Measurements from ENCODE around the gene FMO5. TPM values are rescaled to one million over a fixed set of nuclear protein-coding genes. Genes with fewer than 3 reads are reported as not detected.

Gene FMO5
- total and polyA plus RNA-seq, 2 of the 13 experiments (the other 11 are each of a cell fraction or from before 2014, with no cell fraction given) = 48.2 to 149 TPM

GRCh38 chr1:147245586-147246021 lies 20.5 kb upstream of the FMO5 start (continued):
- TF ChIP-seq HNF1A (IDR thresholded peaks at IDR 0.05; ENCODE audit: low read depth) (no peak), HNF1A (CRISPR knock-in tag; IDR thresholded peaks at IDR 0.05; ENCODE audit: borderline replicate concordance) (no peak), SNAI1 (CRISPR knock-in tag; IDR thresholded peaks at IDR 0.05; ENCODE audit: borderline replicate concordance) (no peak), ZMAT3 (CRISPR knock-in tag; conservative IDR thresholded peaks at IDR 0.05) (no peak), DZIP1 (CRISPR knock-in tag; IDR thresholded peaks at IDR 0.05) (no peak), NCOA2 (CRISPR knock-in tag; IDR thresholded peaks at IDR 0.05) (no peak)
- TF ChIP-seq, protein P1, sequence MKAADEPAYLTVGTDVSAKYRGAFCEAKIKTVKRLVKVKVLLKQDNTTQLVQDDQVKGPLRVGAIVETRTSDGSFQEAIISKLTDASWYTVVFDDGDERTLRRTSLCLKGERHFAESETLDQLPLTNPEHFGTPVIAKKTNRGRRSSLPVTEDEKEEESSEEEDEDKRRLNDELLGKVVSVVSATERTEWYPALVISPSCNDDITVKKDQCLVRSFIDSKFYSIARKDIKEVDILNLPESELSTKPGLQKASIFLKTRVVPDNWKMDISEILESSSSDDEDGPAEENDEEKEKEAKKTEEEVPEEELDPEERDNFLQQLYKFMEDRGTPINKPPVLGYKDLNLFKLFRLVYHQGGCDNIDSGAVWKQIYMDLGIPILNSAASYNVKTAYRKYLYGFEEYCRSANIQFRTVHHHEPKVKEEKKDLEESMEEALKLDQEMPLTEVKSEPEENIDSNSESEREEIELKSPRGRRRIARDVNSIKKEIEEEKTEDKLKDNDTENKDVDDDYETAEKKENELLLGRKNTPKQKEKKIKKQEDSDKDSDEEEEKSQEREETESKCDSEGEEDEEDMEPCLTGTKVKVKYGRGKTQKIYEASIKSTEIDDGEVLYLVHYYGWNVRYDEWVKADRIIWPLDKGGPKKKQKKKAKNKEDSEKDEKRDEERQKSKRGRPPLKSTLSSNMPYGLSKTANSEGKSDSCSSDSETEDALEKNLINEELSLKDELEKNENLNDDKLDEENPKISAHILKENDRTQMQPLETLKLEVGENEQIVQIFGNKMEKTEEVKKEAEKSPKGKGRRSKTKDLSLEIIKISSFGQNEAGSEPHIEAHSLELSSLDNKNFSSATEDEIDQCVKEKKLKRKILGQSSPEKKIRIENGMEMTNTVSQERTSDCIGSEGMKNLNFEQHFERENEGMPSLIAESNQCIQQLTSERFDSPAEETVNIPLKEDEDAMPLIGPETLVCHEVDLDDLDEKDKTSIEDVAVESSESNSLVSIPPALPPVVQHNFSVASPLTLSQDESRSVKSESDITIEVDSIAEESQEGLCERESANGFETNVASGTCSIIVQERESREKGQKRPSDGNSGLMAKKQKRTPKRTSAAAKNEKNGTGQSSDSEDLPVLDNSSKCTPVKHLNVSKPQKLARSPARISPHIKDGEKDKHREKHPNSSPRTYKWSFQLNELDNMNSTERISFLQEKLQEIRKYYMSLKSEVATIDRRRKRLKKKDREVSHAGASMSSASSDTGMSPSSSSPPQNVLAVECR (CRISPR knock-in tag; IDR thresholded peaks at IDR 0.05; ENCODE audit: borderline replicate concordance) = no peak
- TF ChIP-seq, protein P2, sequence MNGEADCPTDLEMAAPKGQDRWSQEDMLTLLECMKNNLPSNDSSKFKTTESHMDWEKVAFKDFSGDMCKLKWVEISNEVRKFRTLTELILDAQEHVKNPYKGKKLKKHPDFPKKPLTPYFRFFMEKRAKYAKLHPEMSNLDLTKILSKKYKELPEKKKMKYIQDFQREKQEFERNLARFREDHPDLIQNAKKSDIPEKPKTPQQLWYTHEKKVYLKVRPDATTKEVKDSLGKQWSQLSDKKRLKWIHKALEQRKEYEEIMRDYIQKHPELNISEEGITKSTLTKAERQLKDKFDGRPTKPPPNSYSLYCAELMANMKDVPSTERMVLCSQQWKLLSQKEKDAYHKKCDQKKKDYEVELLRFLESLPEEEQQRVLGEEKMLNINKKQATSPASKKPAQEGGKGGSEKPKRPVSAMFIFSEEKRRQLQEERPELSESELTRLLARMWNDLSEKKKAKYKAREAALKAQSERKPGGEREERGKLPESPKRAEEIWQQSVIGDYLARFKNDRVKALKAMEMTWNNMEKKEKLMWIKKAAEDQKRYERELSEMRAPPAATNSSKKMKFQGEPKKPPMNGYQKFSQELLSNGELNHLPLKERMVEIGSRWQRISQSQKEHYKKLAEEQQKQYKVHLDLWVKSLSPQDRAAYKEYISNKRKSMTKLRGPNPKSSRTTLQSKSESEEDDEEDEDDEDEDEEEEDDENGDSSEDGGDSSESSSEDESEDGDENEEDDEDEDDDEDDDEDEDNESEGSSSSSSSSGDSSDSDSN (CRISPR knock-in tag; IDR thresholded peaks at IDR 0.05) = no peak

All from HepG2 (cell line).